ENCODE measurements around the gene LHFPL3. TPM values are rescaled to one million over a fixed set of nuclear protein-coding genes. Genes with fewer than 3 reads are reported as not detected.

Gene LHFPL3
- total and polyA plus RNA-seq, 7 donors, result 0.17 to 0.55 (median 0.36) TPM; not detected in 4

- H3K9me3 ChIP-seq, result no peaks in the 10 kb centered on the region
- no peaks in the 10 kb centered on the region for H3K4me1 ChIP-seq
- no peak overlapping the region for H3K27ac ChIP-seq
- H3K4me3 ChIP-seq, result no peak overlapping the region
- no peak for TF ChIP-seq POLR2A (IDR thresholded peaks at IDR 0.05)
- TF ChIP-seq EP300 (IDR thresholded peaks at IDR 0.05), result no peak
- TF ChIP-seq CTCF (IDR thresholded peaks at IDR 0.05), result no peak
- TF ChIP-seq POLR2AphosphoS5 (IDR thresholded peaks at IDR 0.05), result no peak
- intact Hi-C loops (cut with DNase I), result no loop called here
- no peaks in the 10 kb centered on the region for H3K36me3 ChIP-seq
- DNase-seq, result no peak
- WGBS, 2 donors, result 73 to 86% methylated on average over 1 of the region's 1 CpG
- no peaks in the 10 kb centered on the region for H3K27me3 ChIP-seq
Observed at GRCh38 chr7:104628017-104628416, 299.6 kb downstream of the LHFPL3 start.

GRCh38 chr7:104629408-104629807 lies 301.0 kb downstream of the LHFPL3 start:
- 64 to 79% methylated on average over 1 of the region's 1 CpG for WGBS, 2 donors
- DNase-seq, result no peak
- TF ChIP-seq CTCF (IDR thresholded peaks at IDR 0.05) (no peak), POLR2AphosphoS5 (IDR thresholded peaks at IDR 0.05) (no peak), POLR2A (IDR thresholded peaks at IDR 0.05) (no peak), EP300 (IDR thresholded peaks at IDR 0.05) (no peak)
- no peak overlapping the region for H3K4me3 ChIP-seq
- H3K4me1 ChIP-seq, result no peaks in the 10 kb centered on the region
- no peaks in the 10 kb centered on the region for H3K36me3 ChIP-seq
- H3K27me3 ChIP-seq, result no peaks in the 10 kb centered on the region
- no peaks in the 10 kb centered on the region for H3K9me3 ChIP-seq
- intact Hi-C loops (cut with DNase I), result no loop called here
- no peak overlapping the region for H3K27ac ChIP-seq

GRCh38 chr7:104640506-104640905 lies 312.1 kb downstream of the LHFPL3 start:
- WGBS, 2 donors, result 89 to 91% methylated on average over 4 of the region's 4 CpGs
- no peaks in the 10 kb centered on the region for H3K36me3 ChIP-seq
- TF ChIP-seq EP300 (IDR thresholded peaks at IDR 0.05), result no peak
- no peak for TF ChIP-seq POLR2AphosphoS5 (IDR thresholded peaks at IDR 0.05)
- no peak for TF ChIP-seq CTCF (IDR thresholded peaks at IDR 0.05)
- TF ChIP-seq POLR2A (IDR thresholded peaks at IDR 0.05), result no peak
- no peak overlapping the region for H3K27ac ChIP-seq
- intact Hi-C loops (cut with DNase I), result no loop called here
- DNase-seq, result no peak
- no peaks in the 10 kb centered on the region for H3K4me1 ChIP-seq
- peaks cover 0 to 2% (median 0%) of the 10 kb centered on the region in 4 donors for H3K9me3 ChIP-seq
- no peak overlapping the region for H3K4me3 ChIP-seq
- H3K27me3 ChIP-seq, result no peaks in the 10 kb centered on the region

- Histone ChIP-seq H3K36me3 (no peaks in the 10 kb centered on the region), H3K4me1 (no peaks in the 10 kb centered on the region), H3K27ac (no peak overlapping the region), H3K4me3 (no peak overlapping the region), H3K9me3 (no peaks in the 10 kb centered on the region), H3K27me3 (no peaks in the 10 kb centered on the region)
- TF ChIP-seq POLR2A (IDR thresholded peaks at IDR 0.05) (no peak), POLR2AphosphoS5 (IDR thresholded peaks at IDR 0.05) (no peak), CTCF (IDR thresholded peaks at IDR 0.05) (no peak), EP300 (IDR thresholded peaks at IDR 0.05) (no peak)
- WGBS, 2 donors, result 46 to 59% methylated on average over 2 of the region's 2 CpGs
- no peak for DNase-seq
- intact Hi-C loops (cut with DNase I), result no loop called here
Observed at GRCh38 chr7:104642560-104642959, 314.2 kb downstream of the LHFPL3 start.

- H3K27ac ChIP-seq, result no peak overlapping the region
- no peaks in the 10 kb centered on the region for H3K27me3 ChIP-seq
- 57 to 58% methylated on average over 5 of the region's 5 CpGs for WGBS, 2 donors
- no peaks in the 10 kb centered on the region for H3K4me1 ChIP-seq
- H3K9me3 ChIP-seq, result no peaks in the 10 kb centered on the region
- TF ChIP-seq POLR2AphosphoS5 (IDR thresholded peaks at IDR 0.05), result no peak
- TF ChIP-seq CTCF (IDR thresholded peaks at IDR 0.05), result peak in 2 of 4 experiments; percentile 20 to 24
- TF ChIP-seq EP300 (IDR thresholded peaks at IDR 0.05), result no peak
- no peak for TF ChIP-seq POLR2A (IDR thresholded peaks at IDR 0.05)
- no peak for DNase-seq
- intact Hi-C loops (cut with DNase I), result no loop called here
- no peaks in the 10 kb centered on the region for H3K36me3 ChIP-seq
- no peak overlapping the region for H3K4me3 ChIP-seq
Observed at GRCh38 chr7:104643587-104644217, 315.3 kb downstream of the LHFPL3 start.
